ENCODE data around the gene FLYWCH1. TPM values are rescaled to one million over a fixed set of nuclear protein-coding genes. Genes with fewer than 3 reads are reported as not detected.

The FLYWCH1 gene
- total RNA-seq, 1 donor from 2014 or later = 10.9 TPM

GRCh38 chr16:2953706-2954627 lies 42.2 kb downstream of the FLYWCH1 start:
- no peak for DNase-seq

DNA sequence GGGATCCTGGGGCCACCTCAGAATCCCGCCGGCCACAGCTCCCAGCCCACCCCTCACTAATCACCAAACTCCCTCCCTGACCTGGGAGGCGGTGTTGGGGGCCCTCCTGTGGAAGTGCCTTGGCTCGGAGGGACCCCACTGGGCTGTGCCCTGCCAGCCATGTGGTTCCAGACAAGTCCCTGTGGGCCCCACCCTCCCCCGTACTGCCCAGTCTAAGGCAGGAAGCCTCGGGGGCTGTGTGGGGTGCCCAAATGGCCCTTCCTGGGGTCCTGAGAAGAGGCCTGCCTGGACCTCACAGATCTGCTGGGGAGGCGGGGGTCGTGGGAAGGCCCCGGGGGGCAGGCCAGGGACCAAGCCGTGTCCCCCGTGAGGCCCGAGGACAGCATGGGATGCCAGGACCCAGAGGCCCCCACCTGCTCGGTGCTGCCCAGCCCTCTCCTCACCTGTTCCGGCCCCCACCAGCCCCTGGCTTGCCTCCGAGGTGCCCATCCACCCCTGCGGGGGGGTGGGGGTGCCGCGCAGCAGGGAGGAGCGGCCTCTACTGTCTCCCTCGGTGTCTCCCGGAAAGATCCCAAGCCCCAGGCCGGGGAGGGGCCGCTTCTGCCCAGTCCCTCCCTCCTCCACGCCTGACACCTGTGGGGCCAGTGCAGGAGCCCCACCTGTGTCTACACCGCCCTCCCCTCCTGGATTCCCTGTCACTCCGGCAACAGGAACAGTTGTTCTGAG lies 43.1 kb downstream of the FLYWCH1 start:
- no peak for DNase-seq

GRCh38 chr16:2955438-2955778 lies 43.7 kb downstream of the FLYWCH1 start:
- DNase-seq = no peak

- no peak for DNase-seq
Measured at GRCh38 chr16:2955779-2956578, 44.2 kb downstream of the FLYWCH1 start.

DNA sequence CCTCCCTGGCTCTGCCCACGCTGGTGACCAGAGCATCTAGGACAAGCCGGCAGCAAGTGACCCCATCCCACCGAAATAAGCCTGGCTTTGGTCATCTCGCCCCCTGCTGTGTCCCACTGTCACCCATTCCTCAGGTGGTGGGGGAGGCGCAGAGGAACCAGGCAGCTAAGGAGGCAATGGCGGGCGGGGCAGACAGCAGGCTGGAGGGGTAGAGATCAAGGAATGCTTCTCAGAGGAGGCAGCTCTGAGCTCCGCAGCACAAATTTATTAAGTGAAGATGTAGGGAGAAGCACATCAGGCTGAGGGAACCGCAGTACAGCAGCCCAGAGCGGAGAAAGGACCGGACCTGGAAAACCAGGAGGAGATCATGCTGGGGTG lies 44.8 kb downstream of the FLYWCH1 start:
- DNase-seq = no peak

GRCh38 chr16:2959206-2959605 lies 47.5 kb downstream of the FLYWCH1 start:
- DNase-seq = no peak

DNA sequence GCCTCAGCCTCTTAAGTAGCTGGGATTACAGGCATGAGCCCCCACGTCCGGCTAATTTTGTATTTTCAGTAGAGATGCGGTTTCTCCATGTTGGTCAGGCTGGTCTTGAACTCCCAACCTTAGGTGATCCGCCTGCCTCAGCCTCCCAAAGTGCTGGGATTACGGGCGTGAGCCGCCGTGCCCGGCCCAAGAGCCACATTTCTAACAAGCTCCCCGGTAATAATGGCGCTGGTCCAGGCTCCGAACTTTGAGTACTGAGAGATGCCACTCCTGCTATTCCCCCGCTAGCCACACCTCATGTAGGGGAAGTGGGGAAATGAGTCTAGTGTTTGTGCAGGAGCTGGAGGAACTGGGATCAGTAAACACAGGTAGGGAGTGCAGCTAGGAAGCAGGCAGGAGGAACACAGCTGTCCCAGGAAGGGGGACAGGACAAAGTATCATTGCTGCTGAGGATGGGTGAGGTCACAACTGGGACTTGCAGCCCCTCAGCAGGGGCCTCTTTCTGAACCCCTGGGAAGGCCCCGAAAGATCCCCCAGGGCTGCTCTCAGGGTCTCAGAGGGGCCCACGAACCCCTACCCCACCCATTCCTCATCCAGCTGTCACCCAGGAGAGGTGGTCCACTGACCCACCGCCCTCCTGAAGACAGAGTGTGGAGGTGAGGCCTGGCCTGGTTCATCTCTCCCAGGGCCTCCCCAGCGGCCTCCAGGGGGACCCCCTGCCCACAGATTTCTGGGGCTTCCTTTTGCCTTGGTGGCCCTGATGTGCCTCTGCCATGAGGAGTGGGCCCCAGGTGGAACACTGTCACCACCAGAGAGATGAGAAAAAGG lies 48.7 kb downstream of the FLYWCH1 start:
- DNase-seq = no peak

DNA sequence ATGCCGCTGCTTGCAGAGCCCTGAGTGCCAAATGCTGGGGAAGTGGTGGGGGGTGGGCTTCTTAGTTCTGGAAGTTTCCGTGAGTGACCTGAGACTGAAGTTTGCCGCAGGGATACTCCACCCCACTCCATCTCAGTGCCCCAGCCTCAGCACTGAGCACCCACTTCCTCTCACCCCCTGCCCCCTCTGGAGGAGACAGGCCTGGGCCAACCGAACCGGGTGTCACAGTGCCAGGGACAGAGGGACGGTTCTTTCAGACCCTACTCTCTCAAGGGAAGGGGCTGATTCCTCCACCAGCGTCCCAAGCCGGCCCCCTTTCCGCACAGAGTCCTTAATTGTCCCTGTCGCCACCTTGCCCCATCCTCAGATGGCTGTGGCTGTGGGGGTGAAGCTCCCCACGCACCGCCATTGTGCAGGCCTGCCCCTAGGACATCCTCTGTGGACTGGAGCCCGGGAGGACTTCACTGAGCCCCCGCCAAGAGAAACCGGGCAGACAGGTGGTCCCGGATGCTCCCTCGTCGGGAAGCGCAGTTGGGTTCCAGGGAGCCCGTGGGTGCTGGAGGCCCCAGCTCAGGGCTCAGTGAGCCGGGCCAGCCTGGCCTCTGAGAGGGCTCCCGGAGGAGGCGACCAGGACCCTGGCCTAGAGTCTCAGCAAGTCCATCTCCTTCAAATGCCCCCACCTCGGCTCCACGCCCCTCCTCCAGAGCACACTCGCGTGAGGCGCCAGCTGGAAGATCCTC lies 50.8 kb downstream of the FLYWCH1 start:
- DNase-seq = no peak

DNA sequence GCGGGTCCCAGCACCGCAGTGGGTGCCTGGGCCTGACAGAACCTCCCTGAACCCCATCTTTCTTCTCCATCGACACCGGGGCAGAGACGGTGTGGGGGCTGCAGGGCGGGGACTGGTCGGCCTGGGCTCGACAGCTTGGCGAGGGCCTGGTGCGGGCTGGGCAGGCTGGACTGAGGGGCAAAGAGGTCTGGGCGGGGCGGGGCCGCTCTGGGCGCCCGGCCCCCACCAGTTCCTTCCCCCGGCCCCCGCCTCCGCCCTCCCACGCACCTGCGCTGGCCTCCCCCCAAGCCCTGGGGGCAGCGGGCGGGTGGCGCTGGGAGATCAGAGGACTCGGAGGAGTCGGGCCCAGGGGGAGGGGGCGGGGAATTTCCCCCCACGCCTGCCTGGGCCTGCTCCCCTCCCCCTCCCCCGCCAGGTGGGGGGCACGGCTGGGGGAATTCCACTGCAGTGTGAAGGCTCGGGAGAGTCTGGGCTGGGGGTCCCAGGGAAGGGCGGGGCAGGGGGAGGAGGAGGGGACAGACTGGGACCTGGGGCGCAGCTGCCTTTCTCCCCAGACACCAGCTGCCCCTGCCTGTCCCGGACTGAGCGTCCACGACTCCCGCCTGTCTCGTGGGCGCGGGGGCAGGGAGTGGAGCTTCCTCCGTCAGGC lies 51.5 kb downstream of the FLYWCH1 start:
- no peak for DNase-seq

DNA sequence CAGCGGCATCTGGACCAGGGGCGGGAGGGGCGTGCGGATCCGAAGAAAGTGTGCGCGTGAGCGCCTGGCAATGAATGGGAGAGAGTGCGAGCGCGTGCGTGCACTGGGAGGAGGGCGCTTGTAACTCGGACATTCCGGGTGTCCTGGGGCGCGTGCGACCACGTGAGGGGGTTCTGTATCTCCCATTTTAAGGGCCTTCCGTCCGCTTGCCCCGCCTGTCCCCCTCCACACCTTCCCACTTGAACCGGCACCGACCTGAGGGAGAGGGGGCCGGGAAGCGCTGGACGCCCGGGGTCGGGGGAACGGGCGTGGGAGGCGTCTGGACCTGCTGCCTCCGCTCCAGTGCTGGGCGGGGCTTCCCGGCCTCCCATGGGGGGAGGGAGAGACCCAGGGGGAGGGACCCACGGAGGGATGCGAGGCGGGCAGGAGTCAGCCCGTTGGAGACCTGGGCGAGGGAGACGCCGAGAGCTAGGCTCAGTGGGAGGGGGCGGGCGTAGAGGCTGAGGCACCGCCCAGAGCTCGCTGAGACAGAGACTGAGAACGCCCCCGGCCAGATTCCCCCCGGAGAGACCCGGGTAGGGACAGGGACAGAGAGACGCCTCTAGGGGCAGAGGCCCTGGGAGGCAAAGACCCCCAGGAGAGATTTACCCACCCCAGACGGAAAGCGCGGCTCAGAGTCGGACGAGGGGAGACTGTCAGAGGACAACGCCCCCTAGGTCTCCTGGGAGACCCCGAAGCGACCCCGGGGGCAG lies 52.2 kb downstream of the FLYWCH1 start, which contains the start of gene KREMEN2:
Gene KREMEN2 (plus strand): TSS at position 553 of the 752 bp plus-strand sequence. CDS start 246 bp downstream, outside the sequence.
- DNase-seq = peak; percentile 16

- no peak for DNase-seq
Measured at GRCh38 chr16:2964475-2965336, 53.0 kb downstream of the FLYWCH1 start.

DNA sequence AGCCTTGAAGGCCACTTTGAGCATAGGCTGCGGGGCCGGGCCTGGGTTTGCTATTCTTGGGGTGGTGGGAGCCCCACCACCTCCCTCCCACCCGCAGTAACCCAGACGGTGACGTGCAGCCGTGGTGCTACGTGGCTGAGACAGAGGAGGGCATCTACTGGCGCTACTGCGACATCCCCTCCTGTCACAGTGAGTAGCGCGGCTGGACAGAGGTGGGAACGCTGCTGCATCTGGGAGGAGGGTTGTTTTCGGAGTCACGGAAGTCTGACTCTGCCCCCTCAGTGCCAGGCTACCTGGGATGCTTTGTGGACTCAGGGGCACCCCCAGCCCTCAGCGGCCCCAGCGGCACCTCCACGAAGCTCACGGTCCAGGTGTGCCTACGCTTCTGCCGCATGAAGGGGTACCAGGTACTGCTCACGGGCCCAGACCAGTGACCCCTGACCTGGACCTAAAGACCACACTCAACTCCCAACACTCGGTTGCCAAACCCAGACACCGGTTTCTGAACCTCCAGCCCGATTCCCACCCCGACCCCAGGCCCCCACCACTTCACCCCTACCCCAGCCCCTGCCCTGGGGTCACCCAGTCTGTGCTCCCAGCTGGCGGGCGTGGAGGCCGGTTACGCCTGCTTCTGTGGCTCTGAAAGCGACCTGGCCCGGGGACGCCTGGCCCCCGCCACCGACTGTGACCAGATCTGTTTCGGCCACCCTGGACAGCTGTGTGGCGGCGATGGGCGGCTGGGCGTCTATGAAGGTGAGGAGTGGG lies 54.5 kb downstream of the FLYWCH1 start:
- DNase-seq = no peak

- no peak for DNase-seq
Measured at GRCh38 chr16:2966808-2967191, 55.1 kb downstream of the FLYWCH1 start.

DNA sequence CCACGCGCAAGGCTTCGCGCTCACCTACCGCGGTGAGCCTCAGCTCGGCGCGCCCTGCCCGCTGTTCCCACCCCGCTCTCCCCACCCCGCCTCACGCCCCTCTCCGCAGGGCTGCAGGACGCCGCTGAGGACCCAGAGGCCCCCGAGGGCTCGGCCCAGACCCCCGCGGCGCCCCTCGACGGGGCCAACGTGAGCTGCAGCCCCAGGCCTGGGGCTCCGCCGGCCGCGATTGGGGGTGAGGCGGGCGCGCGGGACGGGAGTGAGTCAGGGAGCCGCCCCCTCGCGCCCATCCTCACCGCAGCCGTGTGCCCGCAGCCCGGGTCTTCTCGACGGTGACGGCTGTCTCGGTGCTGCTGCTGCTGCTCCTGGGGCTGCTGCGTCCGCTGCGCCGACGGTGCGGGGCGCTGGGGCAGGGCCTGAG lies 55.5 kb downstream of the FLYWCH1 start:
- no peak for DNase-seq

DNA sequence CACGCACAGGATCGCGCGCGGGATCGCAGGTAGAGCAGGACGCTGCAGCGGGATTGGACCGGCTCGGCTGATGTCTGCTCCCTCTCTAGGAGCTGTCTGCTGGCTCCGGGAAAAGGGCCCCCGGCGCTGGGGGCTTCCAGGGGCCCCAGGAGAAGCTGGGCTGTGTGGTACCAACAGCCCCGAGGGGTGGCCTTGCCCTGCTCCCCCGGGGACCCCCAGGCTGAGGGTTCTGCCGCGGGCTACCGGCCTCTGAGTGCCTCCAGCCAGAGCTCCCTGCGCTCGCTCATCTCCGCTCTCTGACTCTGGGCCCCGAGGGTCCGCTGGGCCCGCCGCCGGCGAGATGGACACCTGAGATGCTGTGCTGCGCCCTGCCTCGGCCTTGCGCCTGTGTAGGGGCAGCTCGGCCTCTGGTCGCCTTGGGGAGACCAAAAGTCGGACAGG lies 56.0 kb downstream of the FLYWCH1 start:
- DNase-seq = no peak

DNA sequence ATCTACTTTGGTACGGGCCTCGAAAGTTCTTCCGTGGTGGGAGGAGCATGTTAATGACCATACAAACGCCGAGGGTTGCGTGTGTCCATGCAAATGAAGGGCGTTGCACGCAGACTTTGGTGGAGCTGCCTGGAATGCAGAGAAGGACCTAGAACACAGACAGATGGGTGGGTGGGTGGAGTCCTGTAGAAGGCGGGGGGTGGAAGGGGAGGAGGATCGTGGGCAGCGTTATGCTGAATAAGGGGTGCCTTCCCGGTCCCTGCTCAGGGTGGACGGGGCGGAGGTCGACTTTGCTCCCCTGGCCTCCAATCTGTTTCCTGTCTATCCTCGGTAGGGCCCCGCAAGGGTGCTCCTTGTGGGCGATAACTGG lies 56.6 kb downstream of the FLYWCH1 start:
- no peak for DNase-seq

GRCh38 chr16:2968738-2969544 lies 57.2 kb downstream of the FLYWCH1 start, which contains the start of gene PAQR4:
TSS of gene PAQR4 (plus strand) at chr16:2969348. CDS start at chr16:2969675, 327 bp downstream.
- DNase-seq = peak; percentile 51

Data from skin of body (tissue), 2 donors.